Measurements from ENCODE around the gene DCAF8.

The DCAF8 gene

DNA sequence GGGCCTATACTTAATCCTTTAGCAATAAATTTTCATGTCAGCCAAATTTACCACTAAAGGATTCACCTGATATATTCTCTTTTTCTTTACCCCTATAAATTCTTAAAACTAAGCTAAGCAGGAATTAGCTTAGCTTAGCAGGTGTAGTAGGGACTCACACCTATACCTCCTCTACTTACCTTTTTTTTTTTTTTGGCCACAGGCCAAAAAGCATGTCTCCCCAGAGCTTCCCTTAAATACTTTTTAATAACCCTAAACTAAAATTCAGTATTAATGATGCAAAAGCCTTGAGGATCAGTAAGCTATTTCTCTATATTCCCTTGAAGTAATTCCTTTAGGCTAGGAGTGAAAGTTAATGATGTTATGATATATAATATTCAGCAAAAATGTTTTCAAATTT is 33.9 kb downstream of the DCAF8 start:
- no peak overlapping the region for H3K4me3 ChIP-seq (ENCODE audit: low read depth, low read length)
- TF ChIP-seq, protein P1, sequence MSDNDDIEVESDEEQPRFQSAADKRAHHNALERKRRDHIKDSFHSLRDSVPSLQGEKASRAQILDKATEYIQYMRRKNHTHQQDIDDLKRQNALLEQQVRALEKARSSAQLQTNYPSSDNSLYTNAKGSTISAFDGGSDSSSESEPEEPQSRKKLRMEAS (IDR thresholded peaks at IDR 0.05; ENCODE audit: low read depth, low read length): no peak
- TF ChIP-seq, protein P2, sequence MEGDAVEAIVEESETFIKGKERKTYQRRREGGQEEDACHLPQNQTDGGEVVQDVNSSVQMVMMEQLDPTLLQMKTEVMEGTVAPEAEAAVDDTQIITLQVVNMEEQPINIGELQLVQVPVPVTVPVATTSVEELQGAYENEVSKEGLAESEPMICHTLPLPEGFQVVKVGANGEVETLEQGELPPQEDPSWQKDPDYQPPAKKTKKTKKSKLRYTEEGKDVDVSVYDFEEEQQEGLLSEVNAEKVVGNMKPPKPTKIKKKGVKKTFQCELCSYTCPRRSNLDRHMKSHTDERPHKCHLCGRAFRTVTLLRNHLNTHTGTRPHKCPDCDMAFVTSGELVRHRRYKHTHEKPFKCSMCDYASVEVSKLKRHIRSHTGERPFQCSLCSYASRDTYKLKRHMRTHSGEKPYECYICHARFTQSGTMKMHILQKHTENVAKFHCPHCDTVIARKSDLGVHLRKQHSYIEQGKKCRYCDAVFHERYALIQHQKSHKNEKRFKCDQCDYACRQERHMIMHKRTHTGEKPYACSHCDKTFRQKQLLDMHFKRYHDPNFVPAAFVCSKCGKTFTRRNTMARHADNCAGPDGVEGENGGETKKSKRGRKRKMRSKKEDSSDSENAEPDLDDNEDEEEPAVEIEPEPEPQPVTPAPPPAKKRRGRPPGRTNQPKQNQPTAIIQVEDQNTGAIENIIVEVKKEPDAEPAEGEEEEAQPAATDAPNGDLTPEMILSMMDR (IDR thresholded peaks at IDR 0.05; ENCODE audit: low read depth, low read length): no peak
- TF ChIP-seq MYC (IDR thresholded peaks at IDR 0.05; ENCODE audit: low read depth, low read length): no peak
- no peak for TF ChIP-seq POLR2A (IDR thresholded peaks at IDR 0.05; ENCODE audit: extremely low read depth, insufficient read length)
- no peak for DNase-seq (ENCODE audit: low read depth)

DNA sequence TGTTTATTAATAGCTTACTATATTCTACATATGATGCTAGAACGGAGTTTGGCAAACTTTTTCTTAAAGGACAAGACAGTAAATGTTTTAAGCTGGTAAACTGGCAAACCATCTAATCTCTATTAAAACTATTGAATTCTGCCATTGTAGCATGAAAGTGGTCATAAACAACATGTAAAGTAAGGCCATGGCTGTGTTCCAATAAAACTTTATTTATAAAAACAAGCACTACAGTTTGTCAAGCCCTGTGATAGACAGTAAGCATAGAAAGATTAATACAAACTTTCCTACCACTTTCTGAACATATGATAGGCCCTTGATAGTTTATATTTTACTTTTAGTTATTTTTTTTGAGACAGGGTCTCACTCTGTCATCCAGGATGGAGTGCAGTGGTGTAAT is 34.8 kb downstream of the DCAF8 start:
- no peak overlapping the region for H3K4me3 ChIP-seq (ENCODE audit: low read depth, low read length)
- TF ChIP-seq, protein P2 (IDR thresholded peaks at IDR 0.05; ENCODE audit: low read depth, low read length): no peak
- no peak for TF ChIP-seq MYC (IDR thresholded peaks at IDR 0.05; ENCODE audit: low read depth, low read length)
- TF ChIP-seq, protein P1 (IDR thresholded peaks at IDR 0.05; ENCODE audit: low read depth, low read length): no peak
- no peak for TF ChIP-seq POLR2A (IDR thresholded peaks at IDR 0.05; ENCODE audit: extremely low read depth, insufficient read length)
- no peak for DNase-seq (ENCODE audit: low read depth)

DNA sequence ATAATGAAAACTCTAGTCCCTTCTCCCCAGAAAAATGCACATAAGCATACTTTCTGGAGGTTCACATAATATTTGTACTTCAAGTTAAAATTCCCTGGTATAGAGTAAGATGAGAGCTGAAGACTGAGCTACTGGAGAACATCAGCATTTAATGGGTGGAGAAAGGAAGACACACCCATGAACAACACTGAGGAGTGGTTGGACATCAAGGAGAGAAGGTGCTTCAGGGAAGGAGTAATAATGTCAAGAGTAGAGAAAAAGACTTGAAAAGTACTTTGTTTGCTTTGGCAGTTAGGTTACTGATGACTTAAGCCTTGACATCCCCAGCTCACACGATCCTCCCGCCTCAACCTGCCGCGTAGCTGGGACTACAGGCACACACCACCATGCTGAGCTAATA is 35.3 kb downstream of the DCAF8 start:
- no peak overlapping the region for H3K4me3 ChIP-seq (ENCODE audit: low read depth, low read length)
- no peak for DNase-seq (ENCODE audit: low read depth)
- TF ChIP-seq MYC (IDR thresholded peaks at IDR 0.05; ENCODE audit: low read depth, low read length): no peak
- TF ChIP-seq, protein P2 (IDR thresholded peaks at IDR 0.05; ENCODE audit: low read depth, low read length): no peak
- TF ChIP-seq POLR2A (IDR thresholded peaks at IDR 0.05; ENCODE audit: extremely low read depth, insufficient read length): no peak
- TF ChIP-seq, protein P1 (IDR thresholded peaks at IDR 0.05; ENCODE audit: low read depth, low read length): no peak

DNA sequence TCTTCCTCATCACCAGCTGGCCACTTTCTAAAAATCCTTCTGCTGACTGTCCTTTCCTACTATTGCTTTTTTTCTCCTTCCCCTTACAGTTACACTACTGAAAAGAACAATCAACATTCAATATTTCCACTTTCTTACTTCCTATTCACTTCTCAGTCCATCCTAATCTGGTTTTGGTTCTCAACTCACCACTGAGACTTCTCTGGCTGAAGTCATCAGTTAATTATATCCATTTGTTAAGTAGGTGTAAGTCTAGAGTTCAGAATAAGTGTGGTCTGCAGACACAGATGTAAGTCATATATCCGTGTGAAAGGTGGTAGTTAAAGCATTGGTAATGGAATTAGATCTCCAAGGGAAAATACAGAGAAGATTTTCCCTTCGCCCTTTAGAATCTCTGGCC is 35.7 kb downstream of the DCAF8 start:
- TF ChIP-seq MYC (IDR thresholded peaks at IDR 0.05; ENCODE audit: low read depth, low read length) (no peak), POLR2A (IDR thresholded peaks at IDR 0.05; ENCODE audit: extremely low read depth, insufficient read length) (no peak)
- TF ChIP-seq, protein P2 (IDR thresholded peaks at IDR 0.05; ENCODE audit: low read depth, low read length): no peak
- TF ChIP-seq, protein P1 (IDR thresholded peaks at IDR 0.05; ENCODE audit: low read depth, low read length): no peak
- no peak overlapping the region for H3K4me3 ChIP-seq (ENCODE audit: low read depth, low read length)
- DNase-seq (ENCODE audit: low read depth): no peak

DNA sequence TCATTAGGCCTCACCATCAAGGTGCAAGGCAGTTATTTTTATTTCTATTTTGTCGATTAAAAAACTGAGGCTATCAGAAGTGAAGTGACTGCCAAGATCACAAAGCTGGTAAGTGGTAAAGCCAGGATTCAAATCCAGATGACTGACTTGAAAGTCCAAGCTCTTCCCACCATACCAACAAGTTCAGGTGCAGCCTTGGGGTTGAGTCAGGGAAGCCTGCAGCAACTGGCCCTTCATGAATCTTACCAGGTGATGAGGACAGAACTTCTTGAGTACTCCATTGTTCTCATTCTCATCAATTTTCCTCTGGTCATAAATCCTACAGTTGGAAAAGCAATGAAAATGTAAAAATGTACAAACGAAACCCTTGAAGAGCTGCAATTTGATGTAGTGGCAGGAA is 37.0 kb downstream of the DCAF8 start:
- TF ChIP-seq, protein P2 (IDR thresholded peaks at IDR 0.05; ENCODE audit: low read depth, low read length): no peak
- TF ChIP-seq POLR2A (IDR thresholded peaks at IDR 0.05; ENCODE audit: extremely low read depth, insufficient read length) (no peak), MYC (IDR thresholded peaks at IDR 0.05; ENCODE audit: low read depth, low read length) (no peak)
- TF ChIP-seq, protein P1 (IDR thresholded peaks at IDR 0.05; ENCODE audit: low read depth, low read length): no peak
- H3K4me3 ChIP-seq (ENCODE audit: low read depth, low read length): no peak overlapping the region
- DNase-seq (ENCODE audit: low read depth): no peak

DNA sequence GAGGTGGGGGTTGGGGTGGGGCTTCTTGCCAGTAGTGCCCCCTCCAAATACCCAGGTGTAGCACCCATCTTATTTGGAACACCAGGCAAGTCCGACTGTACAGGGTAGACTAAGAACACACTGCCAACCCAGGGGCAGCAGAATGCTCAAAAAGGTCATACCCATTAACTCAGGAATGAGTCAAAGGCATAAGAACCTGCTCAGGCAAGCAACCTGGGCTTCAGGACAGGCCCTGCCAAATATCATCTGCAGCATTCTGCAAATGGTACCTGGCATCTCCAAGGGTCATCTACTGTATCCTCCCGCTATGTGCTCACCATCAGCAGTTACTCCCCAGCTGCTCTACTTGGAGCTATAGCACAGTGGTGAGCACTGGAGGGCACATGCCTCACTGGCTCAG is 37.7 kb downstream of the DCAF8 start:
- TF ChIP-seq POLR2A (IDR thresholded peaks at IDR 0.05; ENCODE audit: extremely low read depth, insufficient read length) (no peak), MYC (IDR thresholded peaks at IDR 0.05; ENCODE audit: low read depth, low read length) (no peak)
- TF ChIP-seq, protein P2 (IDR thresholded peaks at IDR 0.05; ENCODE audit: low read depth, low read length): no peak
- TF ChIP-seq, protein P1 (IDR thresholded peaks at IDR 0.05; ENCODE audit: low read depth, low read length): no peak
- H3K4me3 ChIP-seq (ENCODE audit: low read depth, low read length): no peak overlapping the region
- no peak for DNase-seq (ENCODE audit: low read depth)

All from NB4 (cell line).